Neuronal stem cell (in vitro differentiated cells): Measurements from ENCODE around the gene FOXJ1.

Source experiments
- DNase-seq: peaks from one replicate; pipeline ENCODE4 v3.0.0-alpha.2; 2013; ENCODE audit warnings: low spot score
- H2AFZ ChIP-seq: one replicate; pipeline ENCODE4 v1.6.1; 2013; ENCODE audit warnings: mild to moderate bottlenecking, low read length, inconsistent platforms
- H2AK5ac ChIP-seq: 2 replicates; pipeline ENCODE4 v1.6.1; 2013; ENCODE audit warnings: low read depth, mild to moderate bottlenecking, inconsistent platforms, low read length, moderate library complexity, mixed read lengths
- H2BK120ac ChIP-seq: 2 replicates; pipeline ENCODE4 v1.6.1; 2013; ENCODE audit warnings: low read depth, mild to moderate bottlenecking, inconsistent platforms, low read length, moderate library complexity, mixed read lengths
- H2BK12ac ChIP-seq: one replicate; pipeline ENCODE4 v1.6.1; 2013; ENCODE audit warnings: low read length, inconsistent platforms
- H2BK15ac ChIP-seq: 2 replicates; pipeline ENCODE4 v1.6.1; 2013; ENCODE audit warnings: mild to moderate bottlenecking, low read length, inconsistent platforms, mixed read lengths
- H2BK5ac ChIP-seq: one replicate; pipeline ENCODE4 v1.6.1; 2013; ENCODE audit warnings: inconsistent platforms, mild to moderate bottlenecking, low read length, moderate library complexity
- H3K14ac ChIP-seq: one replicate; pipeline ENCODE4 v1.6.1; 2013; ENCODE audit warnings: low read length, inconsistent platforms
- H3K18ac ChIP-seq: 2 replicates; pipeline ENCODE4 v1.6.1; 2013; ENCODE audit warnings: low read length, inconsistent platforms
- H3K23ac ChIP-seq: 2 replicates; pipeline ENCODE4 v1.6.1; 2013; ENCODE audit warnings: low read depth, mild to moderate bottlenecking, mixed read lengths, low read length, inconsistent platforms; ENCODE audit not compliant: poor library complexity
- H3K27ac ChIP-seq: replicated peaks from 3 replicates; pipeline ENCODE4 v1.5.1; 2013; ENCODE audit warnings: low read length, inconsistent platforms
- H3K27me3 ChIP-seq, 3 experiments: 2 replicates each; pipeline ENCODE4 v1.6.1; 2013; ENCODE audit warnings: low read length in 3 of 3, mild to moderate bottlenecking in 2 of 3, inconsistent platforms in 1 of 3, low read depth in 1 of 3, mixed read lengths in 1 of 3, moderate library complexity in 1 of 3; ENCODE audit not compliant: control insufficient read depth in 3 of 3, insufficient read depth in 3 of 3
- H3K36me3 ChIP-seq, 2 donors: replicated peaks in 1 of 2; 2 replicates each; pipeline ENCODE4 v1.6.1; 2013; ENCODE audit warnings: low read length in 2 of 2; ENCODE audit not compliant: control insufficient read depth in 2 of 2, insufficient read depth in 2 of 2
- H3K4ac ChIP-seq: 2 replicates; pipeline ENCODE4 v1.6.1; 2013; ENCODE audit warnings: inconsistent platforms, mild to moderate bottlenecking, low read length, moderate library complexity
- H3K4me1 ChIP-seq, 2 donors: 1 replicate in 1 of 2; 2 replicates in 1 of 2; pipeline ENCODE4 v1.6.1; 2013; ENCODE audit warnings: low read length in 2 of 2, low read depth in 1 of 2; ENCODE audit not compliant: control insufficient read depth in 2 of 2, insufficient read depth in 1 of 2
- H3K4me2 ChIP-seq: one replicate; pipeline ENCODE4 v1.6.1; 2013; ENCODE audit warnings: mild to moderate bottlenecking, low read length, inconsistent platforms; ENCODE audit not compliant: insufficient read depth, poor library complexity, severe bottlenecking
- H3K4me3 ChIP-seq, 2 donors: 2 replicates each; pipeline ENCODE4 v1.5.1; 2013; ENCODE audit warnings: low read length in 2 of 2, mild to moderate bottlenecking in 2 of 2, inconsistent platforms in 1 of 2, moderate library complexity in 1 of 2
- H3K79me1 ChIP-seq: one replicate; pipeline ENCODE4 v1.6.1; 2013; ENCODE audit warnings: low read depth, mild to moderate bottlenecking, inconsistent platforms, low read length, moderate library complexity
- H3K9ac ChIP-seq: one replicate; pipeline ENCODE4 v1.6.1; 2013; ENCODE audit warnings: mild to moderate bottlenecking, low read depth, low read length, inconsistent platforms; ENCODE audit not compliant: poor library complexity
- H3K9me3 ChIP-seq, 2 donors: replicated peaks in 1 of 2; 2 replicates each; pipeline versions ENCODE3 to v1.6.1; 2013; ENCODE audit warnings: low read length in 2 of 2, mild to moderate bottlenecking in 2 of 2, inconsistent platforms in 1 of 2, low read depth in 1 of 2, mixed read lengths in 1 of 2, moderate library complexity in 1 of 2; ENCODE audit not compliant: control insufficient read depth in 2 of 2, insufficient read depth in 1 of 2
- H4K8ac ChIP-seq: one replicate; pipeline ENCODE4 v1.6.1; 2013; ENCODE audit warnings: low read depth, mild to moderate bottlenecking, inconsistent platforms, low read length, moderate library complexity
- H4K91ac ChIP-seq: one replicate; pipeline ENCODE4 v1.6.1; 2013; ENCODE audit warnings: low read length, low read depth, mild to moderate bottlenecking, inconsistent platforms; ENCODE audit not compliant: poor library complexity
- WGBS, 2 donors: extraction: QIAGEN DNeasy Blood & Tissue Kit; methylation state at CpG; one replicate each; pipeline ENCODE4 v1.1.7; 2013; ENCODE audit warnings: missing lambda C conversion rate in 2 of 2, mixed read lengths in 1 of 2; ENCODE audit not compliant: insufficient read length in 2 of 2, insufficient replicate concordance in 1 of 2; ENCODE audit errors: extremely low coverage in 2 of 2; 5-methylcytosine and 5-hydroxymethylcytosine counted together

FOXJ1 gene

GRCh38 chr17:76173474-76173873, 32.4 kb upstream of the FOXJ1 start:
- H3K14ac ChIP-seq: peak overlapping the region; percentile 38
- no peaks in the 10 kb centered on the region for H3K79me1 ChIP-seq
- H3K4me1 ChIP-seq: no peaks in the 10 kb centered on the region
- no peak overlapping the region for H2BK120ac ChIP-seq
- H3K36me3 ChIP-seq: peaks cover 0 to 34% of the 10 kb centered on the region in 2 donors
- H3K9me3 ChIP-seq: no peaks in the 10 kb centered on the region
- H4K91ac ChIP-seq: no peak overlapping the region
- H2BK5ac ChIP-seq: no peak overlapping the region
- no peak overlapping the region for H3K27ac ChIP-seq
- no peak for DNase-seq
- no peaks in the 10 kb centered on the region for H3K27me3 ChIP-seq
- no peak overlapping the region for H2AK5ac ChIP-seq
- no peak overlapping the region for H3K4me2 ChIP-seq
- no peak overlapping the region for H4K8ac ChIP-seq
- H2AFZ ChIP-seq: no peak overlapping the region
- H3K4me3 ChIP-seq: no peak overlapping the region
- WGBS, 2 donors: no CpG with 5 or more reads among the region's 11 CpGs
- no peak overlapping the region for H3K4ac ChIP-seq
- H3K9ac ChIP-seq: no peak overlapping the region
- H3K18ac ChIP-seq: peak overlapping the region; percentile 11
- no peak overlapping the region for H2BK15ac ChIP-seq
- H3K23ac ChIP-seq: no peak overlapping the region
- no peak overlapping the region for H2BK12ac ChIP-seq

GRCh38 chr17:76171706-76172105, 30.7 kb upstream of the FOXJ1 start:
- H3K9me3 ChIP-seq: no peaks in the 10 kb centered on the region
- H2AFZ ChIP-seq: no peak overlapping the region
- no CpG with 5 or more reads among the region's 4 CpGs for WGBS, 2 donors
- H3K27me3 ChIP-seq: no peaks in the 10 kb centered on the region
- no peak overlapping the region for H3K4me2 ChIP-seq
- no peak overlapping the region for H2BK12ac ChIP-seq
- H3K18ac ChIP-seq: no peak overlapping the region
- H3K4ac ChIP-seq: no peak overlapping the region
- no peaks in the 10 kb centered on the region for H3K79me1 ChIP-seq
- H3K36me3 ChIP-seq: peaks cover 0 to 48% of the 10 kb centered on the region in 2 donors
- no peak overlapping the region for H3K9ac ChIP-seq
- H4K91ac ChIP-seq: no peak overlapping the region
- no peak overlapping the region for H3K27ac ChIP-seq
- no peaks in the 10 kb centered on the region for H3K4me1 ChIP-seq
- H3K23ac ChIP-seq: no peak overlapping the region
- no peak overlapping the region for H2BK5ac ChIP-seq
- no peak overlapping the region for H3K4me3 ChIP-seq
- no peak overlapping the region for H3K14ac ChIP-seq
- H2BK15ac ChIP-seq: no peak overlapping the region
- no peak overlapping the region for H4K8ac ChIP-seq
- no peak overlapping the region for H2BK120ac ChIP-seq
- H2AK5ac ChIP-seq: no peak overlapping the region
- DNase-seq: no peak

GRCh38 chr17:76170114-76170513, 29.1 kb upstream of the FOXJ1 start:
- Histone ChIP-seq H3K4me2 (no peak overlapping the region), H3K18ac (no peak overlapping the region), H3K36me3 (peaks cover 0 to 63% of the 10 kb centered on the region in 2 donors), H3K23ac (no peak overlapping the region), H3K4ac (no peak overlapping the region), H2BK5ac (no peak overlapping the region), H3K9ac (no peak overlapping the region), H3K14ac (no peak overlapping the region), H2BK120ac (no peak overlapping the region), H4K91ac (no peak overlapping the region), H3K4me1 (no peaks in the 10 kb centered on the region), H4K8ac (no peak overlapping the region), H3K79me1 (no peaks in the 10 kb centered on the region), H2BK15ac (no peak overlapping the region), H3K4me3 (no peak overlapping the region), H2AFZ (no peak overlapping the region), H2BK12ac (no peak overlapping the region), H3K27me3 (no peaks in the 10 kb centered on the region), H3K9me3 (no peaks in the 10 kb centered on the region), H2AK5ac (no peak overlapping the region), H3K27ac (no peak overlapping the region)
- DNase-seq: no peak
- no CpG with 5 or more reads among the region's 1 CpG for WGBS, 2 donors

- Histone ChIP-seq H4K8ac (peak overlapping the region; percentile 72), H3K79me1 (no peaks in the 10 kb centered on the region), H3K9ac (no peak overlapping the region), H3K4me1 (peaks cover 0 to 1% of the 10 kb centered on the region in 2 donors), H3K4ac (no peak overlapping the region), H2BK120ac (no peak overlapping the region), H3K23ac (no peak overlapping the region), H2AK5ac (no peak overlapping the region), H3K4me2 (no peak overlapping the region), H4K91ac (no peak overlapping the region), H2AFZ (no peak overlapping the region), H3K4me3 (peak overlapping the region in 1 of 2 donors; percentile 22), H3K14ac (no peak overlapping the region), H3K36me3 (peaks cover 0 to 76% of the 10 kb centered on the region in 2 donors), H2BK15ac (no peak overlapping the region), H2BK5ac (no peak overlapping the region), H3K18ac (no peak overlapping the region), H3K27me3 (no peaks in the 10 kb centered on the region), H3K9me3 (no peaks in the 10 kb centered on the region), H2BK12ac (no peak overlapping the region), H3K27ac (no peak overlapping the region)
- DNase-seq: no peak
- WGBS, 2 donors: no CpG with 5 or more reads among the region's 10 CpGs
Measured at GRCh38 chr17:76166906-76167305, 25.9 kb upstream of the FOXJ1 start.
